Hematopoietic multipotent progenitor cell treated with erythropoietin and hydrocortisone succinate and interleukin-3 and kit ligand, for 8 days (in vitro differentiated cells): ENCODE data around the gene SYNJ1.
"Not testable (repeated sequence)": the region's sequence is repeated elsewhere in the genome, so short reads cannot be mapped to it uniquely, and the experiment has no call there.

ENCODE experiments used
- DNase-seq: peaks from one replicate; pipeline ENCODE4 v3.0.0-alpha.2; 2015

The SYNJ1 gene

GRCh38 chr21:32612075-32612998 lies 115.5 kb downstream of the SYNJ1 start, which contains the start of gene CFAP298:
Gene CFAP298, minus strand, starts transcription at chr21:32612377. Its CDS starts 134 bp downstream, at chr21:32612243.
- DNase-seq, result peak; percentile 93

GRCh38 chr21:32611471-32611997 lies 116.3 kb downstream of the SYNJ1 start:
- DNase-seq, result peak; percentile 54

GRCh38 chr21:32610940-32611339 lies 116.9 kb downstream of the SYNJ1 start:
- not testable (repeated sequence) for DNase-seq

GRCh38 chr21:32608851-32609250 lies 119.0 kb downstream of the SYNJ1 start:
- no peak for DNase-seq

GRCh38 chr21:32605469-32605868 lies 122.3 kb downstream of the SYNJ1 start:
- DNase-seq, result no peak

- DNase-seq, result no peak
These were observed 123.3 kb downstream of the SYNJ1 start for GRCh38 chr21:32604464-32604863.

- DNase-seq, result no peak
These were observed 124.7 kb downstream of the SYNJ1 start for GRCh38 chr21:32603131-32603530.

- no peak for DNase-seq
These were observed 125.7 kb downstream of the SYNJ1 start for GRCh38 chr21:32602099-32602498.

- no peak for DNase-seq
These were observed 128.3 kb downstream of the SYNJ1 start for GRCh38 chr21:32599526-32599925.

- DNase-seq, result no peak
These were observed 128.7 kb downstream of the SYNJ1 start for GRCh38 chr21:32599091-32599490.

- DNase-seq, result no peak
These were observed 130.6 kb downstream of the SYNJ1 start for GRCh38 chr21:32597205-32597604.

GRCh38 chr21:32595431-32595830 lies 132.4 kb downstream of the SYNJ1 start:
- no peak for DNase-seq

- no peak for DNase-seq
These were observed 134.1 kb downstream of the SYNJ1 start for GRCh38 chr21:32593690-32594089.

GRCh38 chr21:32592929-32593502 lies 134.8 kb downstream of the SYNJ1 start:
- no peak for DNase-seq

GRCh38 chr21:32590130-32590529 lies 137.7 kb downstream of the SYNJ1 start:
- no peak for DNase-seq

- DNase-seq, result peak; percentile 26
These were observed 140.2 kb downstream of the SYNJ1 start for GRCh38 chr21:32587651-32588050.

- DNase-seq, result peak; percentile 53
These were observed 140.7 kb downstream of the SYNJ1 start for GRCh38 chr21:32587120-32587519.

GRCh38 chr21:32585970-32586369 lies 141.8 kb downstream of the SYNJ1 start:
- no peak for DNase-seq

- no peak for DNase-seq
These were observed 142.6 kb downstream of the SYNJ1 start, which contains the start of gene TCP10L for GRCh38 chr21:32585042-32585710. Gene TCP10L, minus strand, starts transcription at chr21:32585523. Its CDS starts 1,219 bp downstream, at chr21:32584304.

GRCh38 chr21:32584472-32584871 lies 143.3 kb downstream of the SYNJ1 start:
- no peak for DNase-seq

GRCh38 chr21:32581732-32582131 lies 146.1 kb downstream of the SYNJ1 start:
- DNase-seq, result no peak

GRCh38 chr21:32580949-32581348 lies 146.9 kb downstream of the SYNJ1 start:
- no peak for DNase-seq
